Fibroblast of the aortic adventitia (primary cell): Measurements from ENCODE around the gene TYMP. TPM values are rescaled to one million over a fixed set of nuclear protein-coding genes. Genes with fewer than 3 reads are reported as not detected.

Experiments
- DNase-seq: peaks from one replicate; pipeline ENCODE4 v3.0.0-alpha.2; 2010; ENCODE audit warnings: low read depth
- H3K4me3 ChIP-seq: 2 replicates; pipeline ENCODE4 v1.5.1; 2011; ENCODE audit warnings: low read depth, mild to moderate bottlenecking, control low read depth, low read length, moderate library complexity
- CTCF ChIP-seq: IDR thresholded peaks from 2 replicates; pipeline ENCODE4 v1.5.1; 2011; ENCODE audit warnings: mild to moderate bottlenecking, low read length, control low read depth, inconsistent platforms; ENCODE audit not compliant: insufficient read depth
- total RNA-seq: library from RNA; depleted of rRNA; stranded (reverse); fragments of >200 nt; gene quantifications from 2 replicates; pipeline ENCODE4 v1.2.3, GENCODE V29; 2012; ENCODE audit warnings: low replicate concordance

Gene TYMP
- total RNA-seq, 1 donor, result 23.7 TPM

GRCh38 chr22:50486561-50487289 lies 43.1 kb downstream of the TYMP start, which contains the start of gene MIOX:
TSS of gene MIOX (plus strand) at chr22:50486859. CDS start at chr22:50486898, 39 bp downstream.
- DNase-seq, result no peak
- TF ChIP-seq CTCF, result no peak
- no peak within 1 kb of the TSS for H3K4me3 ChIP-seq

GRCh38 chr22:50485221-50486131 lies 44.3 kb downstream of the TYMP start:
- no peak overlapping the region for H3K4me3 ChIP-seq
- no peak for DNase-seq
- no peak for TF ChIP-seq CTCF

- H3K4me3 ChIP-seq, result no peak overlapping the region
- no peak for TF ChIP-seq CTCF
- no peak for DNase-seq
These were observed 45.6 kb downstream of the TYMP start for GRCh38 chr22:50483977-50484853.

GRCh38 chr22:50483556-50483955 lies 46.3 kb downstream of the TYMP start:
- H3K4me3 ChIP-seq, result no peak overlapping the region
- no peak for DNase-seq
- TF ChIP-seq CTCF, result no peak

GRCh38 chr22:50483106-50483505 lies 46.7 kb downstream of the TYMP start:
- H3K4me3 ChIP-seq, result peak overlapping the region; percentile 83
- DNase-seq, result no peak

More at GRCh38 chr22:50483106-50483505, 46.7 kb downstream of the TYMP start:
- TF ChIP-seq CTCF, result no peak
